HepG2 (cell line): ENCODE measurements around the gene ADPRHL1. TPM values are rescaled to one million over a fixed set of nuclear protein-coding genes. Genes with fewer than 3 reads are reported as not detected.
A peak's percentile ranks its signal among the peaks of the same experiment; 100 is the strongest.
"Not testable (repeated sequence)": the region's sequence is repeated elsewhere in the genome, so short reads cannot be mapped to it uniquely, and the experiment has no call there.

Source experiments
- ATAC-seq: fragments of 200-7000 bp; cut with Tn5 transposase; 3 replicates; pipeline ENCODE4 v1.9.1; 2020; ENCODE audit warnings: mild to moderate bottlenecking, moderate library complexity
- BruUV-seq: library from RNA; stranded (reverse); fragments of 400-500 nt; replicated peaks from 2 replicates; lab custom pipeline; 2021; lab: Mats Ljungman, UMichigan
- CTCF ChIA-PET: fragments of 300-600 bp; formaldehyde crosslinking; extraction: SDS; loops from one replicate; lab custom pipeline; 2021; ENCODE audit warnings: low total read pairs, inconsistent platforms, low intra/inter-chr PET ratio; lab: Yijun Ruan, JAX
- POLR2A ChIA-PET: fragments of 350-600 bp; sonication (Branson Sonifier 250); formaldehyde crosslinking; loops from one replicate; lab custom pipeline; 2020; ENCODE audit warnings: antibody characterized with exemption, inconsistent platforms; lab: Yijun Ruan, JAX
- DNase-seq: peaks from one replicate; pipeline ENCODE4 v3.0.0-alpha.2; 2015; ENCODE audit warnings: low spot score
- FAIRE-seq: peaks from 3 replicates; lab custom pipeline; 2011; peaks lifted over from hg19 to GRCh38; lab: Jason Lieb, UNC
- H2AFZ ChIP-seq: one replicate; pipeline ENCODE4 v1.6.1; 2011; ENCODE audit warnings: low read length, inconsistent platforms
- H3K27ac ChIP-seq: fragments of 300-600 bp; 3 replicates; pipeline ENCODE4 v1.8.0; 2011; ENCODE audit warnings: mixed run types, mild to moderate bottlenecking, mixed read lengths, low read length, inconsistent platforms; ENCODE audit not compliant: insufficient read depth; ENCODE audit errors: extremely low read length
- H3K27me3 ChIP-seq, 2 experiments: fragments of 200-600 bp in 1 of 2; 2 replicates in 1 of 2; 3 replicates in 1 of 2; pipeline versions ENCODE4 v1.6.0 to v1.8.0; 2011; ENCODE audit warnings: low read length in 2 of 2, mild to moderate bottlenecking in 2 of 2, moderate library complexity in 2 of 2, inconsistent platforms in 1 of 2; ENCODE audit not compliant: insufficient read depth in 2 of 2, control insufficient read depth in 1 of 2
- H3K36me3 ChIP-seq, 2 experiments: fragments of 200-600 bp in 1 of 2; replicated peaks in 1 of 2; 2 replicates in 1 of 2; 3 replicates in 1 of 2; pipeline versions ENCODE4 v1.5.1 to v1.8.0; 2011; ENCODE audit warnings: low read length in 2 of 2, inconsistent platforms in 1 of 2; ENCODE audit not compliant: insufficient read depth in 2 of 2, control insufficient read depth in 1 of 2
- H3K4me1 ChIP-seq: 2 replicates; pipeline ENCODE4 v1.5.1; 2012; ENCODE audit warnings: low read length, inconsistent platforms; ENCODE audit not compliant: insufficient read depth
- H3K4me2 ChIP-seq: 2 replicates; pipeline ENCODE4 v1.6.0; 2011; ENCODE audit warnings: low read depth, low read length, inconsistent platforms
- H3K4me3 ChIP-seq, 3 experiments: fragments of 200-600 bp in 1 of 3; sonication (generic), shearing (Covaris generic) in 1 of 3; replicated peaks in 1 of 3; 2 replicates each; pipeline ENCODE4 v1.5.1; 2011 to 2016; ENCODE audit warnings: low read length in 3 of 3, inconsistent platforms in 2 of 3, low read depth in 2 of 3, mild to moderate bottlenecking in 2 of 3, control low read depth in 1 of 3, mixed read lengths in 1 of 3; ENCODE audit not compliant: insufficient read depth in 1 of 3
- H3K79me2 ChIP-seq: one replicate; pipeline ENCODE4 v1.6.1; 2011; ENCODE audit warnings: low read length, inconsistent platforms; ENCODE audit not compliant: insufficient read depth
- H3K9ac ChIP-seq: 2 replicates; pipeline ENCODE4 v1.6.0; 2011; ENCODE audit warnings: mild to moderate bottlenecking, low read depth, low read length, inconsistent platforms; ENCODE audit not compliant: insufficient read depth
- H3K9me3 ChIP-seq: 2 replicates; pipeline ENCODE4 v1.5.1; 2012; ENCODE audit warnings: mild to moderate bottlenecking, low read length
- H4K20me1 ChIP-seq: 2 replicates; pipeline ENCODE4 v1.6.0; 2011; ENCODE audit warnings: inconsistent platforms, mild to moderate bottlenecking, low read length, moderate library complexity; ENCODE audit not compliant: insufficient read depth
- ARID5B ChIP-seq: IDR thresholded peaks from 2 replicates; pipeline ENCODE4 v1.4.0; 2020; ENCODE audit warnings: mild to moderate bottlenecking, missing genetic modification reagents
- HNF4A ChIP-seq: sonication (generic); formaldehyde crosslinking; IDR thresholded peaks from 2 replicates; pipeline ENCODE4 v1.4.0; 2020; ENCODE audit warnings: missing genetic modification reagents
- RELA ChIP-seq: sonication (generic); formaldehyde crosslinking; IDR thresholded peaks from 2 replicates; pipeline ENCODE4 v1.4.0; 2020; ENCODE audit warnings: missing genetic modification reagents
- SMAD3 ChIP-seq: sonication (generic); formaldehyde crosslinking; IDR thresholded peaks from 2 replicates; pipeline ENCODE4 v1.4.0; 2020; ENCODE audit warnings: missing genetic modification reagents
- ZNF790 ChIP-seq: sonication (generic); formaldehyde crosslinking; IDR thresholded peaks from 2 replicates; pipeline ENCODE4 v1.8.0; 2022; ENCODE audit warnings: missing genetic modification reagents, mild to moderate bottlenecking, borderline replicate concordance
- WGBS: methylation state at CpG from one replicate; pipeline ENCODE4 v1.1.6; 2017; ENCODE audit warnings: low lambda C conversion rate; 5-methylcytosine and 5-hydroxymethylcytosine counted together
- in situ Hi-C: cut with HindIII; loops from 2 replicates; pipeline ENCODE4 v1.10.0; 2017; ENCODE audit warnings: low pct_unique_long_range_greater_than_20kb; ENCODE audit not compliant: extremely low pct_ligation_motif_present
- intact Hi-C: fragments of 100-400 bp; cut with micrococcal nuclease; formaldehyde crosslinking; loops from one replicate; pipeline ENCODE4 v1.10.0; 2022; ENCODE audit not compliant: unreplicated experiment
- polyA plus RNA-seq, 8 experiments: library from polyadenylated mRNA; depleted of rRNA in 3 of 8; stranded (reverse) in 7 of 8; unstranded in 1 of 8; fragments of >200 nt; fragmentation: Illumina TruSeq in 4 of 8; extraction: Trizol in 4 of 8; gene quantifications; 2 replicates each; pipeline versions ENCODE4 v1.2.1 to v1.2.3, GENCODE V29; 2011 to 2016; ENCODE audit warnings: low read depth in 4 of 8, missing spikeins in 1 of 8, mixed read lengths in 1 of 8; ENCODE audit not compliant: insufficient read depth in 1 of 8
- total RNA-seq, 5 experiments: library from RNA; depleted of rRNA; stranded (reverse); fragments of >200 nt; fragmentation: Illumina TruSeq; extraction: Trizol; gene quantifications; 2 replicates each; pipeline ENCODE4 v1.2.3, GENCODE V29; 2016; ENCODE audit warnings: low read depth in 1 of 5
- TF ChIP-seq, protein P1 (sequence below): sonication (generic); formaldehyde crosslinking; IDR thresholded peaks from 2 replicates; pipeline ENCODE4 v1.8.0; 2022; ENCODE audit warnings: mild to moderate bottlenecking, missing genetic modification reagents; ENCODE audit not compliant: insufficient replicate concordance

The ADPRHL1 gene
- total and polyA plus RNA-seq, 2 of the 13 experiments (the other 11 are each of a cell fraction or from before 2014, with no cell fraction given), result 0.34 to 0.40 TPM

GRCh38 chr13:113387396-113387795, 65.9 kb downstream of the ADPRHL1 start:
- ATAC-seq, result no peak; the same call in 2 of the 3 replicates
- no peak for FAIRE-seq
- no TSS peak for BruUV-seq
- H3K4me3 ChIP-seq, result no peak overlapping the region
- intact Hi-C loops (no loop called here), in situ Hi-C loops (no loop called here)
- H3K27ac ChIP-seq, result no peak overlapping the region
- TF ChIP-seq ARID5B (CRISPR knock-in tag) (0 out of 2 replicates have a peak, but pooled peaks have one; percentile 15), SMAD3 (no peak), HNF4A (peak; percentile 58; the same call in 1 of the 2 replicates)
- ChIA-PET CTCF (no interaction called here), POLR2A (interaction anchor here (1.0 to 1.5 kb wide), 2 partner anchors 9 to 50 kb away, joined by 3 to 4 read pairs; no protein-coding TSS in a partner anchor)
- no peak overlapping the region for H3K9ac ChIP-seq
- H3K4me1 ChIP-seq, result peaks cover 14% of the 10 kb centered on the region
- no peaks in the 10 kb centered on the region for H3K79me2 ChIP-seq
- no peak overlapping the region for H2AFZ ChIP-seq
- no peaks in the 10 kb centered on the region for H4K20me1 ChIP-seq
- peaks cover 0 to 20% of the 10 kb centered on the region in 2 experiments; a peak in 4 of 5 replicates for H3K27me3 ChIP-seq
- no peaks in the 10 kb centered on the region for H3K9me3 ChIP-seq
- H3K36me3 ChIP-seq, result no peaks in the 10 kb centered on the region
- no peak overlapping the region for H3K4me2 ChIP-seq
- no peak for DNase-seq
- 3% methylated on average over 1 of the region's 1 CpG for WGBS

GRCh38 chr13:113383089-113383488, 70.2 kb downstream of the ADPRHL1 start:
- Histone ChIP-seq H3K27me3 (peaks cover 1 to 34% of the 10 kb centered on the region in 2 experiments; a peak in 4 of 5 replicates), H3K4me1 (peaks cover 50% of the 10 kb centered on the region), H3K4me3 (no peak overlapping the region), H3K27ac (no peak overlapping the region), H2AFZ (no peak overlapping the region), H3K9me3 (no peaks in the 10 kb centered on the region), H3K79me2 (no peaks in the 10 kb centered on the region), H3K36me3 (no peaks in the 10 kb centered on the region), H4K20me1 (no peaks in the 10 kb centered on the region), H3K9ac (no peak overlapping the region), H3K4me2 (no peak overlapping the region)
- DNase-seq (no peak), FAIRE-seq (no peak), ATAC-seq (no peak)
- BruUV-seq, result no TSS peak
- 38% methylated on average over 9 of the region's 9 CpGs for WGBS
- in situ Hi-C loops (no loop called here), intact Hi-C loops (no loop called here)
- POLR2A ChIA-PET, result no interaction called here
- TF ChIP-seq RELA (CRISPR knock-in tag) (no peak), ZNF790 (no peak)
- TF ChIP-seq, protein P1, sequence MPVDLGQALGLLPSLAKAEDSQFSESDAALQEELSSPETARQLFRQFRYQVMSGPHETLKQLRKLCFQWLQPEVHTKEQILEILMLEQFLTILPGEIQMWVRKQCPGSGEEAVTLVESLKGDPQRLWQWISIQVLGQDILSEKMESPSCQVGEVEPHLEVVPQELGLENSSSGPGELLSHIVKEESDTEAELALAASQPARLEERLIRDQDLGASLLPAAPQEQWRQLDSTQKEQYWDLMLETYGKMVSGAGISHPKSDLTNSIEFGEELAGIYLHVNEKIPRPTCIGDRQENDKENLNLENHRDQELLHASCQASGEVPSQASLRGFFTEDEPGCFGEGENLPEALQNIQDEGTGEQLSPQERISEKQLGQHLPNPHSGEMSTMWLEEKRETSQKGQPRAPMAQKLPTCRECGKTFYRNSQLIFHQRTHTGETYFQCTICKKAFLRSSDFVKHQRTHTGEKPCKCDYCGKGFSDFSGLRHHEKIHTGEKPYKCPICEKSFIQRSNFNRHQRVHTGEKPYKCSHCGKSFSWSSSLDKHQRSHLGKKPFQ (CRISPR knock-in tag), result no peak
- TF ChIP-seq, all 625 proteins: peak for 0
- CTCF ChIA-PET, result no interaction called here

GRCh38 chr13:113382542-113382941, 70.7 kb downstream of the ADPRHL1 start:
- H3K9me3 ChIP-seq, H3K4me2 ChIP-seq, H3K9ac ChIP-seq, H2AFZ ChIP-seq, in situ Hi-C loops, ATAC-seq, H3K27ac ChIP-seq, H3K36me3 ChIP-seq, FAIRE-seq, H3K79me2 ChIP-seq, DNase-seq, intact Hi-C loops, H3K4me3 ChIP-seq, H4K20me1 ChIP-seq, CTCF ChIA-PET, BruUV-seq: not testable (repeated sequence)
- H3K4me1 ChIP-seq, result peaks cover 51% of the 10 kb centered on the region
- H3K27me3 ChIP-seq, result peaks cover 1 to 39% of the 10 kb centered on the region in 2 experiments; a peak in 4 of 5 replicates
- WGBS, result 3% methylated on average over 2 of the region's 2 CpGs
- POLR2A ChIA-PET, result interaction anchor here (1.8 kb wide), 1 partner anchor 8 kb away, joined by 5 read pairs; no protein-coding TSS in a partner anchor
